ENCODE results near the gene OR2F2.

DNA sequence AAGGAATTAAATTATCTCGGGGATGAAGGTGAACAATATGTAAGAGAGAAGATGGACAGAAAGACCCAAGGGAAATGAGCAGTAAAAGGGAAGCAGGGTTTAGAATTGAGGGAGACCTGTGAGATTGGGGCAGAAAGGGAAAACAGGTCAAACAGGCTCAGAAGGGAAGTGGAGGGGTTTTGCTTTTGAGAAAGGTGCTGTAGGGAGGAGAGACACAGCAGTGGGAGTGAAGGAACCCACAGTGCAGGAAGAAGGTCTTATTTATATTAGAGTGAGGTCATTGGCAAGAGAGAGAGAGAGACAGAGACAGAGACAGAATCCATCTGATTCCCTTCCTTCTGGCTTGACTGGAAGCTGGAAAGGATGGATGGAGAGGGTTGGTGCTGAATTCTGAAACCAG lies 29.5 kb upstream of the OR2F2 start:
- TF ChIP-seq, protein P1, sequence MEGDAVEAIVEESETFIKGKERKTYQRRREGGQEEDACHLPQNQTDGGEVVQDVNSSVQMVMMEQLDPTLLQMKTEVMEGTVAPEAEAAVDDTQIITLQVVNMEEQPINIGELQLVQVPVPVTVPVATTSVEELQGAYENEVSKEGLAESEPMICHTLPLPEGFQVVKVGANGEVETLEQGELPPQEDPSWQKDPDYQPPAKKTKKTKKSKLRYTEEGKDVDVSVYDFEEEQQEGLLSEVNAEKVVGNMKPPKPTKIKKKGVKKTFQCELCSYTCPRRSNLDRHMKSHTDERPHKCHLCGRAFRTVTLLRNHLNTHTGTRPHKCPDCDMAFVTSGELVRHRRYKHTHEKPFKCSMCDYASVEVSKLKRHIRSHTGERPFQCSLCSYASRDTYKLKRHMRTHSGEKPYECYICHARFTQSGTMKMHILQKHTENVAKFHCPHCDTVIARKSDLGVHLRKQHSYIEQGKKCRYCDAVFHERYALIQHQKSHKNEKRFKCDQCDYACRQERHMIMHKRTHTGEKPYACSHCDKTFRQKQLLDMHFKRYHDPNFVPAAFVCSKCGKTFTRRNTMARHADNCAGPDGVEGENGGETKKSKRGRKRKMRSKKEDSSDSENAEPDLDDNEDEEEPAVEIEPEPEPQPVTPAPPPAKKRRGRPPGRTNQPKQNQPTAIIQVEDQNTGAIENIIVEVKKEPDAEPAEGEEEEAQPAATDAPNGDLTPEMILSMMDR (IDR thresholded peaks at IDR 0.05) = no peak
- TF ChIP-seq EP300 (IDR thresholded peaks at IDR 0.05) = no peak

All from esophagus muscularis mucosa (tissue), 3 donors.